H9 (cell line): Measurements from ENCODE around the gene LPCAT1. TPM values are rescaled to one million over a fixed set of nuclear protein-coding genes. Genes with fewer than 3 reads are reported as not detected.

ENCODE experiments used
- DNase-seq: peaks from one replicate; pipeline ENCODE4 v3.0.0-alpha.2; 2017
- H2AFZ ChIP-seq: one replicate; pipeline ENCODE4 v1.6.1; 2013; ENCODE audit warnings: mild to moderate bottlenecking, low read length, control low read depth, moderate library complexity
- H2AK5ac ChIP-seq: 2 replicates; pipeline ENCODE4 v1.6.1; 2013; ENCODE audit warnings: low read length, control low read depth, mixed read lengths; ENCODE audit not compliant: insufficient read length
- H2BK120ac ChIP-seq: one replicate; pipeline ENCODE4 v1.6.1; 2013; ENCODE audit warnings: low read depth, mild to moderate bottlenecking, low read length, control low read depth, inconsistent platforms; ENCODE audit not compliant: poor library complexity, severe bottlenecking
- H2BK12ac ChIP-seq: 2 replicates; pipeline ENCODE4 v1.6.1; 2013; ENCODE audit warnings: low read length, control low read depth, mixed read lengths, low read depth; ENCODE audit not compliant: insufficient read length
- H2BK15ac ChIP-seq: 2 replicates; pipeline ENCODE4 v1.6.1; 2013; ENCODE audit warnings: low read depth, low read length, control low read depth
- H2BK20ac ChIP-seq: one replicate; pipeline ENCODE4 v1.6.1; 2013; ENCODE audit warnings: low read depth, mild to moderate bottlenecking, low read length, control low read depth, inconsistent platforms; ENCODE audit not compliant: poor library complexity, severe bottlenecking
- H2BK5ac ChIP-seq: 2 replicates; pipeline ENCODE4 v1.6.1; 2013; ENCODE audit warnings: low read length, control low read depth, mixed read lengths; ENCODE audit not compliant: insufficient read length
- H3K14ac ChIP-seq: 2 replicates; pipeline ENCODE4 v1.6.1; 2013; ENCODE audit warnings: low read length, control low read depth; ENCODE audit not compliant: insufficient read depth
- H3K18ac ChIP-seq: 2 replicates; pipeline ENCODE4 v1.6.1; 2013; ENCODE audit warnings: low read depth, mild to moderate bottlenecking, mixed read lengths, low read length, control low read depth; ENCODE audit not compliant: insufficient read length
- H3K23ac ChIP-seq: 2 replicates; pipeline ENCODE4 v1.6.1; 2013; ENCODE audit warnings: low read length, control low read depth, mixed read lengths, low read depth; ENCODE audit not compliant: insufficient read length
- H3K23me2 ChIP-seq: 2 replicates; pipeline ENCODE4 v1.6.1; 2013; ENCODE audit warnings: low read depth, mild to moderate bottlenecking, mixed read lengths, low read length, control low read depth; ENCODE audit not compliant: insufficient read length, poor library complexity, severe bottlenecking
- H3K27ac ChIP-seq: 2 replicates; pipeline ENCODE4 v1.5.1; 2013; ENCODE audit warnings: low read length, control low read depth, mixed read lengths, low read depth; ENCODE audit not compliant: insufficient read length
- H3K27me3 ChIP-seq: 2 replicates; pipeline ENCODE4 v1.6.1; 2013; ENCODE audit warnings: low read length, control low read depth, inconsistent platforms; ENCODE audit not compliant: insufficient read depth
- H3K4ac ChIP-seq: 2 replicates; pipeline ENCODE4 v1.6.1; 2013; ENCODE audit warnings: low read depth, mild to moderate bottlenecking, control low read depth, inconsistent platforms, low read length, moderate library complexity
- H3K4me1 ChIP-seq: 2 replicates; pipeline ENCODE4 v1.6.1; 2013; ENCODE audit warnings: low read length, control low read depth, inconsistent platforms; ENCODE audit not compliant: insufficient read depth
- H3K4me2 ChIP-seq: 2 replicates; pipeline ENCODE4 v1.6.1; 2013; ENCODE audit warnings: low read length, control low read depth, mixed read lengths; ENCODE audit not compliant: insufficient read length, insufficient read depth
- H3K56ac ChIP-seq: 2 replicates; pipeline ENCODE4 v1.6.1; 2013; ENCODE audit warnings: low read depth, mild to moderate bottlenecking, mixed read lengths, low read length, control low read depth; ENCODE audit not compliant: insufficient read length
- H3K79me1 ChIP-seq: 2 replicates; pipeline ENCODE4 v1.6.1; 2013; ENCODE audit warnings: low read depth, mild to moderate bottlenecking, moderate library complexity, low read length, control low read depth, inconsistent platforms; ENCODE audit not compliant: insufficient read depth, poor library complexity, severe bottlenecking
- H3K79me2 ChIP-seq: 2 replicates; pipeline ENCODE4 v1.6.1; 2013; ENCODE audit warnings: low read length, control low read depth, inconsistent platforms; ENCODE audit not compliant: insufficient read depth
- H3K9ac ChIP-seq: 2 replicates; pipeline ENCODE4 v1.6.1; 2013; ENCODE audit warnings: low read length, control low read depth, mixed read lengths; ENCODE audit not compliant: insufficient read length; ENCODE audit errors: extremely low read depth
- H3K9me3 ChIP-seq: one replicate; pipeline ENCODE4 v1.6.1; 2013; ENCODE audit warnings: low read depth, low read length, inconsistent platforms; ENCODE audit not compliant: control insufficient read depth
- H3T11ph ChIP-seq: one replicate; pipeline ENCODE4 v1.6.1; 2013; ENCODE audit warnings: mild to moderate bottlenecking, low read length, control low read depth, inconsistent platforms
- H4K20me1 ChIP-seq: one replicate; pipeline ENCODE4 v1.6.1; 2013; ENCODE audit not compliant: control insufficient read depth, insufficient read length, insufficient read depth
- H4K5ac ChIP-seq: 2 replicates; pipeline ENCODE4 v1.6.1; 2013; ENCODE audit warnings: low read depth, mild to moderate bottlenecking, mixed read lengths, low read length, control low read depth; ENCODE audit not compliant: insufficient read length
- H4K8ac ChIP-seq: replicated peaks from 2 replicates; pipeline ENCODE4 v1.6.1; 2013; ENCODE audit warnings: low read length, control low read depth, mixed read lengths, low read depth; ENCODE audit not compliant: insufficient read length
- H4K91ac ChIP-seq: 2 replicates; pipeline ENCODE4 v1.6.1; 2013; ENCODE audit warnings: low read depth, mild to moderate bottlenecking, moderate library complexity, mixed read lengths, low read length, control low read depth; ENCODE audit not compliant: insufficient read length
- H3K27ac Mint-ChIP-seq, 3 experiments: 2 replicates in 2 of 3; 3 replicates in 1 of 3; pipeline ENCODE4 v1.8.0; 2020 to 2021; ENCODE audit warnings: mixed read lengths in 3 of 3, mild to moderate bottlenecking in 1 of 3, moderate library complexity in 1 of 3
- H3K27me3 Mint-ChIP-seq: 2 replicates; pipeline ENCODE4 v1.8.0; 2021; ENCODE audit warnings: low read depth, mild to moderate bottlenecking, moderate library complexity, mixed read lengths
- H3K36me3 Mint-ChIP-seq, 3 experiments: 2 replicates in 2 of 3; 3 replicates in 1 of 3; pipeline ENCODE4 v1.8.0; 2020 to 2021; ENCODE audit warnings: low read depth in 3 of 3, mixed read lengths in 3 of 3; ENCODE audit not compliant: insufficient read depth in 1 of 3
- H3K4me1 Mint-ChIP-seq, 2 experiments: 2 replicates each; pipeline ENCODE4 v1.8.0; 2020; ENCODE audit warnings: mixed read lengths in 2 of 2
- H3K4me3 Mint-ChIP-seq, 2 experiments: 2 replicates in 1 of 2; 3 replicates in 1 of 2; pipeline ENCODE4 v1.8.0; 2020 to 2021; ENCODE audit warnings: mild to moderate bottlenecking in 2 of 2, mixed read lengths in 2 of 2, moderate library complexity in 1 of 2
- H3K9me3 Mint-ChIP-seq, 2 experiments: 2 replicates in 1 of 2; 3 replicates in 1 of 2; pipeline ENCODE4 v1.8.0; 2020; ENCODE audit warnings: mild to moderate bottlenecking in 2 of 2, mixed read lengths in 2 of 2, moderate library complexity in 1 of 2
- WGBS: extraction: QIAGEN DNeasy Blood & Tissue Kit; methylation state at CpG from one replicate; pipeline ENCODE4 v1.1.7; 2013; ENCODE audit warnings: missing lambda C conversion rate, low lambda C conversion rate, mixed read lengths; ENCODE audit not compliant: insufficient read length; ENCODE audit errors: extremely low coverage; 5-methylcytosine and 5-hydroxymethylcytosine counted together
- total RNA-seq: library from RNA; stranded (reverse); gene quantifications from 2 replicates; pipeline ENCODE4 v1.2.1, GENCODE V29; 2021
- TF ChIP-seq, protein P1 (sequence below): fragments of 200-600 bp; sonication (generic); conservative IDR thresholded peaks from 3 replicates; pipeline ENCODE4 v1.8.0; 2021; ENCODE audit warnings: antibody characterized with exemption, mild to moderate bottlenecking

LPCAT1 gene
- total RNA-seq, 1 experiment from 2014 or later = 231 TPM

GRCh38 chr5:1562599-1562998 lies 38.8 kb upstream of the LPCAT1 start:
- Histone ChIP-seq H2BK120ac (no peak overlapping the region), H3K56ac (no peak overlapping the region), H3K79me2 (no peaks in the 10 kb centered on the region), H3K4ac (no peak overlapping the region), H3K14ac (no peak overlapping the region), H4K91ac (no peak overlapping the region), H3K4me1 (no peaks in the 10 kb centered on the region), H2BK5ac (no peak overlapping the region), H2BK20ac (no peak overlapping the region), H3K23ac (no peak overlapping the region), H4K5ac (no peak overlapping the region), H3K9me3 (no peaks in the 10 kb centered on the region), H2BK12ac (no peak overlapping the region), H3K79me1 (no peaks in the 10 kb centered on the region), H3K4me2 (no peak overlapping the region), H3K18ac (no peak overlapping the region), H4K20me1 (no peaks in the 10 kb centered on the region), H3K9ac (no peak overlapping the region), H3K27ac (no peak overlapping the region), H3K27me3 (no peaks in the 10 kb centered on the region), H2BK15ac (no peak overlapping the region), H3K23me2 (no peaks in the 10 kb centered on the region), H2AFZ (no peak overlapping the region), H2AK5ac (no peak overlapping the region), H4K8ac (no peak overlapping the region), H3T11ph (no peak overlapping the region)
- no peak overlapping the region for H3K27ac Mint-ChIP-seq
- WGBS = 100% methylated on average over 2 of the region's 5 CpGs
- no peak for DNase-seq
- H3K4me1 Mint-ChIP-seq = peaks cover 0 to 3% of the 10 kb centered on the region in 2 experiments; a peak in 1 of 4 replicates
- TF ChIP-seq, protein P1, sequence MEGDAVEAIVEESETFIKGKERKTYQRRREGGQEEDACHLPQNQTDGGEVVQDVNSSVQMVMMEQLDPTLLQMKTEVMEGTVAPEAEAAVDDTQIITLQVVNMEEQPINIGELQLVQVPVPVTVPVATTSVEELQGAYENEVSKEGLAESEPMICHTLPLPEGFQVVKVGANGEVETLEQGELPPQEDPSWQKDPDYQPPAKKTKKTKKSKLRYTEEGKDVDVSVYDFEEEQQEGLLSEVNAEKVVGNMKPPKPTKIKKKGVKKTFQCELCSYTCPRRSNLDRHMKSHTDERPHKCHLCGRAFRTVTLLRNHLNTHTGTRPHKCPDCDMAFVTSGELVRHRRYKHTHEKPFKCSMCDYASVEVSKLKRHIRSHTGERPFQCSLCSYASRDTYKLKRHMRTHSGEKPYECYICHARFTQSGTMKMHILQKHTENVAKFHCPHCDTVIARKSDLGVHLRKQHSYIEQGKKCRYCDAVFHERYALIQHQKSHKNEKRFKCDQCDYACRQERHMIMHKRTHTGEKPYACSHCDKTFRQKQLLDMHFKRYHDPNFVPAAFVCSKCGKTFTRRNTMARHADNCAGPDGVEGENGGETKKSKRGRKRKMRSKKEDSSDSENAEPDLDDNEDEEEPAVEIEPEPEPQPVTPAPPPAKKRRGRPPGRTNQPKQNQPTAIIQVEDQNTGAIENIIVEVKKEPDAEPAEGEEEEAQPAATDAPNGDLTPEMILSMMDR = no peak
- peaks cover 0 to 7% (median 4%) of the 10 kb centered on the region in 3 experiments; a peak in 4 of 7 replicates for H3K36me3 Mint-ChIP-seq
- H3K27me3 Mint-ChIP-seq = peaks cover 19% of the 10 kb centered on the region
- H3K9me3 Mint-ChIP-seq = peaks cover 20 to 22% of the 10 kb centered on the region in 2 experiments; a peak in 4 of 5 replicates
- H3K4me3 Mint-ChIP-seq = no peak overlapping the region
